GM21737 (cell line): ENCODE results near the gene IFT20.
A peak's percentile ranks its signal among the peaks of the same experiment; 100 is the strongest.
"Not testable (repeated sequence)": the region's sequence is repeated elsewhere in the genome, so short reads cannot be mapped to it uniquely, and the experiment has no call there.

Experiments used
- ATAC-seq: cut with Tn5 transposase; IDR thresholded peaks from one replicate; pipeline ENCODE4 v1.9.1; 2021; ENCODE audit warnings: mild to moderate bottlenecking, moderate library complexity; ENCODE audit not compliant: unreplicated experiment

The IFT20 gene

DNA sequence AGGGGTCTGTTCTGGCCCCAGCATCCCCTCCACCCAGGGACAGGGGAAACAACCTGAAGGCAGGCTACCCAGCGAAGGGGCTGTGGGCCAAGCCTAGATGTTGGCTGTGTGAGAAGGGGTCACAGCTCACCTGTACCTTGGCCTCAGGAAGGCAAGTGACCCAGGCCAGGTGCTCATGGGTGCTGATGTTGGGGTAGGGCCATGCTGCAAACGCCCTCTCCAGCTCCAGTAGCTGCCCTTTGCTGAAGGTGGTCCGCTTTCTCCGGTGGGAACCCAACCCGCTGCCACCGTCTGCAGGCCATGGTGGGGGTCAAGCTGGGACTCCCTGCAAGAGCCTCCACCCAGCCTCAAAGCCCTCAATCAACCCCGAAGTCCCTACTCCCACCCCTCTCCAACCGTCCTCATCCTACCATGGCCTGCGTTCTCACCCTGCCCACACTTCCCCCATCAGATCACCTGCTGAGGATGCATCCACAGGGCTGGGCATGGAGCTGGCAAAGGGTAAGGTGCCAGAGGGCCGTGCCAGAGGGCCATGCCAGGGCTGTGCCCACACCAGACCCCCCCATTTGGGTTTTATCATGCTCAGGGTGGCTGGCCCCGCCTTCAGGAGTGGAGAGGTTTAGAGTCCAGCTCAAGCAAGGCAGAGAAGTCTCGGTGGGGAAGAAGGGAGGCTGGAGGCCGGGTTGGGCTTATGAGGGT lies 29.5 kb upstream of the IFT20 start, which contains the start of gene SEBOX:
SEBOX (minus strand) TSS at position 535 of the 699 bp plus-strand sequence; CDS start at position 487, 48 bp downstream.
- no peak for ATAC-seq

DNA sequence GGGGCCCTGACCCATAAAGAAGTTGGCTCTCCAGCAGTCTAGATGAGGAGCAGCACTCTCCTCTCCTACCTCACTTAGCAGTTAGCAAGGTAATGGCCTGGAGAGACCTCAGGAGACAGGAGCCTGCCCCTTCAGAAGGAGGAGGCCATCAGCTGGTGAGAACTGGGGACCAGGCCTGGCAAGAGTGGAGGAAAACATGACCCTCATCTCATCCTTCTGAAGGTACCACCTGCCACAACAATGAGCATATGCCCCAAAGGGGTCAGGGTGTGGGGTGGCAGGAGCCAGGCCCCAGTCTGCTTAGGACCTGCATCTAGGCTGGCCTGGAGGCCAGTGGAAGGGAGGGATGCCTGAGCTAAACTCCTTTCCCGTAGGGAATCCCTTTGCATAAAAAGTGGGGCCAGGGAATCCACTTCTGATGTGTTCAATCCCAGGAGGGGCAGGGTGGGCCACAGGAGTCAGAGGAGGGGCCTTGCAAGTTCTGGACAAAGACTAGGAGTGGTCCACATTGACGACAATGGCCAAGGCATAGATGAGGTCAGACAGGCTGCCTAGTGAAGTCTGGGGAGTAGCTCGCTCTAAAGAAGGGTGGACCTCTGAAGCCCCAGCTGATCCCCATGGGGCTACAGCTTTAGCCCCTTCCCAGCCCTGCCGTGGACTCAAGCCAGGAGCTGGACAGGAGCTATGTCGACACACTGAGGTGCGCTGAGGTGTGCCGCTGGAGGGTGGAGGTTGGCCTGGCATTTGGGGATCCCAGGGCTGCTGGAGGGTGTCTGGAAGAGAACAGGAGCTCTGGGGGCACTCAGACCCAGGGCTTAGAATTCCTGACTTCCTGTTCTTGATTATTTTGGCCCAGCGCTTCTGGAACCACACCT lies 28.7 kb upstream of the IFT20 start:
- ATAC-seq: no peak

DNA sequence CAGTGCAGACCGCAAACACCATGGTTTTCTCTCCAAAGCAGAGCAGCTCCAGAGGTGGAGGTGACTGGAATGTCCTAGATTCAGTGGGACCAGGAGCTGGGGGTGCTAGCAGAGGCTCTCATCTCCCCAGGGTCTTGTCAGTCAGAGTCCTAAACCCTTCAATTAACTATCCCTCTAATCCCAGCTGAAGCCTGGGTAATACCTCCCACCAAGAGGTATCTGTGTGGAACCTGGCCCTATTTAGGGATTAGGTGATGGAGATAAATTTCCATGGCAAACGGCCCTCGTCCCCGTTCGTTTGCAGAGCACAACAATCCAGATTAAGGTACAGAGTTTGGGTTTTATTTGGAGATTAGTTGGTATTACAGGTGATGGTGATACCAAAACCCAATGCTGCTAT lies 27.9 kb upstream of the IFT20 start:
- no peak for ATAC-seq

DNA sequence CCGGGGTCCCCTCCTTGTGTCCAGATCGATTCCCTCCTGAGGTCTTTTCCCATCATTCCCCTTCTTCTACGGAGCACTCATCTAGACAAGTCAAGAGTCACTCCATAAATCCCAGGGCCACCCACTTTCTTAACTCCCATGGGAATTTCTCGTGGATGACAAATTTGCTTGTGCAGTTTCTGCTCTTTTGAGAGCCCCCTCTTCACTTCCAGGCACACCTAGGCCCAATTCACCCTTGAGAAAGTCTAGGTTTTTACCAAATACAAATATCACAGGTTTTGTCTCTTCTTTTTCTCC lies 22.6 kb upstream of the IFT20 start:
- ATAC-seq: no peak

DNA sequence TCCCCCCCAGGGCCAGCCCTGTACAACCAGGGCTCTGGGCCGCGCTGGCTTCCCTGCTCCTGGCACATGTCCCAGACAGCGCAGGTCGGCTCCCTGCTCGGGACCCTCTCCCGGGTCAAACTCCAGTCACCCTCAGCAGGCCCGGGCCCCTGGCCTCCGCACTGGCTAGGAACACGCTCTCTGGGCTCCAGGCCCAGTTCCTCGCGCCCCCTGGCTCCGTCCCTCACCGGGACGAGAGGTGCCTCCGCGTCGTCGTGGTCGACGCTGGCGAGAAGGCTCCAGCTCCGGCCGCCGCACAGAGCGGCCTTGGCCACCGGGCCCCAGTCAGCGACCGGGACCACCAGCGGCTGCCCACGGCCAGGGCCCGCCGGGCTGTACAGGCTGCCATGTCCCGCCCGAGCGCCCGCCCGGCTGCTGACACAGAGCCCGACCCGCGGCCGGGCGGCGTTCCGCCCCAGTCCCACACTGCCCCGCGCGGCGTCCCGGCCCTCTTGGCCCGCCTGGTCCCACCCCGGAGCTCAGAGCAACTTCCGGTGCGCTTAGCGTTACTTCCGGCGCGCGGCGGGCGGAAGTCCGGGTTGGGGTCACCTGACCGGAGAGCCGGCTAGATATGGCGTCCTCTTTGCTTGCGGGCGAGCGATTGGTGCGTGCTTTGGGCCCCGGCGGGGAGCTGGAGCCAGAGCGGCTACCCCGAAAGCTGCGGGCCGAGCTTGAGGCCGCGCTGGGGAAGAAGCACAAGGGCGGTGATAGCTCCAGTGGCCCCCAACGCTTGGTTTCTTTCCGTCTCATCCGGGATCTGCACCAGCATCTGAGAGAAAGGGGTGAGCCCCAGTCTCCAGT lies 22.0 kb upstream of the IFT20 start, which contains the start of gene POLDIP2:
POLDIP2 (minus strand) TSS at position 467 of the 840 bp plus-strand sequence; CDS start at position 388, 79 bp downstream.
- ATAC-seq: peak; percentile 95

DNA sequence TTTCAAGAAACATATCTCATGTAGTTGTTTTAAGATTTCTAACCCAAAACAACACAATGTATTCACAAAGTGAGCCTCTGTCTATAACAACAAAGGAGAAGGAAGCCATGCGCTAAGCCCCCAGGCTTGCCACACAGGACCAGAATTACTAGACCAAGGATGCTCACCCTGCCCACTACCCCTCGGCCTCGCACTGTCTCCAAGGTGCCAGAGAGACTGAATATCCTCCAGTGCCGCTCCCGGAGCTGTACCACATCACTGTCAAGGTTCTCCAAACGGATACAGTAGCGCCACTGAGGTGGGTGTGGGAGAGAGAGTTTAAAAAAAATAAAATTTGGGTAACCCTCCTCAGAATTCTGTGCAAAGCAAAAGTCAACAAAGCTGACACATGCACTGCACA lies 15.0 kb upstream of the IFT20 start:
- ATAC-seq: no peak

DNA sequence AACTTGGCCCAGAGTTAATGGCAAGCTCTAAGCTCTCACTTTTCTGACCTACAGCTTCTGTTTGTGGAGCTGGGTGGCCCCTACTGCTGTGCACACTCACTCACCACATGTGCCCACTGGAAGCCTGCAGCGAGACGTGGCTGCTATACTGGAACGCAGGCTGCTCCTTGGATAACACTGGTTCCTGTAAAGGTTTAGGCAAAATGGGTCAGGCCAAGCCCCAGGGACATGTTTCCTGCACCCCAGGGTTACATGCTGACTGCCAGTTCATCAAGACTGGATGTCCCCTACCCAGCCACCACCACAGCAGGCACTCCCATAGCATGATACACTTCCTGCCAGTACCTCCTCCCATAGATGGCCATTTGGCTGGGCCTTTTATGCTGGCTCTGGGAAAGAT lies 13.7 kb upstream of the IFT20 start:
- no peak for ATAC-seq

DNA sequence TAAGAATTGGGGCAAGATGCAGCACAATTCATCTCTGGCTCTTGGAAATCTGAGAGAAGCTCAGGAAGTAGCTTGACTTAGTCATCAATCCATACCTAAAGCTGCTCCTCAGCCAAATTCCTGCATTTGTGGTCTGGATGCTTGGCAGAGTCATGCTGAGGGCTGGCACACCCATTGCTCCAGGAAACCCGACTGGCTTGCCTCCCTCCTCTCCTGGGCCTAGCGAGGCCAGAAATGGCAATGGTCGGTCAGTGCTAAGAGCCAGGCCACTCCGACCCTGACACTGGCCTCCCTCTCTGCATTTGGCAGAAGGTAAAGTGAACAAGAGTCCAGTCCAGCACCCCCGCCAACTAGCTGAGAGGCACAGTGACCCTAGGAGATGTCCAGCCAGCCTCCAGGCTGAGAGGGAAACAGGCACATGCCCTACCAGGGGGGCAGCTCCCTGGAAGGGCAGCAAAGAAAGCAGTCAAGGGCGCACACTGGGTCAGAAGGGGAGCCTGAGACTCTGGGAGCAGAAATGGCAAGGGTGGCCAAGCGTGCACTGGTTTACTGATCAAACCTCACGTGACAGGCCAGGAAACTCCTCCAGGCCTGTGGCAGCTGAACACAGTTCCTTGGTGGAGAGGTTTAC lies 12.1 kb upstream of the IFT20 start:
- ATAC-seq: no peak

DNA sequence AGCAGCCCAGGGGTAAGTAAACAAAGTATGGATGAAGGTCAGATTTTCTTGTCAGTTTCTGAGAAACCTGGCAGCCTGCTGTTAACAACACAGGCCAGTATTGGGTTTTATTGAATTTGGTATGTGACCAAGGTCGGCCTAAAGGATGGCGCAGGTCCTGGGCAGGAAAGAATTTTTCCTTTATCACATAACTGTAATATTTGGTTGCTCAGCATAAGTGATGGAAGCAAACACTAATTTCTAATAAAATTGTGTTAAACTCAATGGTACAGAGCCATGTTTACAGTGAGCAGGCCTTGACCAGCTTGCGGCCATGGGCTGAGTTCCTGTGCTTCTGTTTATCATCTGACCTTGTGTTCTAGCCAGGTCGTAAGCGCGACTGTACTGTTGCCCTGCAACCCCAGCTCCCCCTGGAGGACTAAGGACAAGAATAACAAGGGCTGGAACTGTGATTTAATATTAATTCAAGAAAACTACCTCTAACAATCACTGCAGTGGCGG lies 11.5 kb upstream of the IFT20 start:
- ATAC-seq: no peak

DNA sequence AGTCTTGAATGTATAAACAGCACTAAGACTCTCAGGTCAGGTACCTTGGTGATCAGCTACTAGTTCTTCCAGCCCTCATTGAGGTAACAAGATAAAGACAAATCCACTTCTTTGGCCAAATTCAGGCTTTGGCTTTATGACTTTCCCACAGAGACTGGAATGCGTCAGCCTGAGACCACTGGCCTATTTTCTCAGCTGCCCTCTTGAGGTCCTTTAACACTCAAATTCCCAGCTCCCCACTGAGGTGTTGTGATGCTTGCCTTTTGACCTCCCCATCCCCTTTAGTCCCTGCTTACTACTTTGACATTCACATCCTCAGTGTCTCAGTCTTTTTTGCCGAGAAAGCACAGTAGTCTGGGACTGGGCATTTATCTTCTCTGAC lies 10.9 kb upstream of the IFT20 start:
- ATAC-seq: no peak

DNA sequence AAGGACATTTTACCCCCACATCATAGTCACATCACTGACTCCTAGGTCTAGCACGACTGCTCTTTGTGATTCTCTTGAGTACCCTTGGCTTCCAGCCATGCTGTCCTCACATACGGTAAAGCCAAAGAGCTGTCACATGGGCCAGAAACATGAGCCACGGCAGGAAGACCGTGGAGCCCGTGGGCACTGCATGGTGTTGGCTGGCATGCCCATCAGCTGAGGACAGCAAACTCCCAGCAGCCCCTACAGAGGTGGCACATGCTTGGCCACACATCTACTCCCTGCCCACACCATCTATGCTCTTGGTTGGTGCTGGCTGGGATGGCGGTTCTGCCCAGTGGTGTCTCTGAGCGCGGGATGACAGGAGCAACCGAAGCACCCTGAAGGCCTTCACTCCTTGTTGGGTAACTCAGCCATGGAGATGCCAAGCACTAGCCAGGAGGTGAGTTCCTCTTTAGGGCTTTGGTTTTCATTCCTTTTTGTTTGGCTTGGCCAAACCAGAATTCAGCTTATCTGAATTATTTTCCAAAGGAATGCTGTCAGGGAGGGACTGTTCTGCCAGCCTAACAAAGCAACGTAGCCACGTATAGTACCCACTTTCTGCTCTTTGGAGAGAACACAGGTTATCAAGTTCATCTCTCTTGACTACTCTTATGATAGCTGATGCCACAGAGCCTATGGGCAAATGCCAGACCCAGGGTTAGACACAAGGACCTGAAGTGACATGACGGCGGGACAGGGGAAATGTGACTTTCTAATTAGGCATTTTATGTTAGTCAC lies 10.3 kb upstream of the IFT20 start:
- no peak for ATAC-seq

DNA sequence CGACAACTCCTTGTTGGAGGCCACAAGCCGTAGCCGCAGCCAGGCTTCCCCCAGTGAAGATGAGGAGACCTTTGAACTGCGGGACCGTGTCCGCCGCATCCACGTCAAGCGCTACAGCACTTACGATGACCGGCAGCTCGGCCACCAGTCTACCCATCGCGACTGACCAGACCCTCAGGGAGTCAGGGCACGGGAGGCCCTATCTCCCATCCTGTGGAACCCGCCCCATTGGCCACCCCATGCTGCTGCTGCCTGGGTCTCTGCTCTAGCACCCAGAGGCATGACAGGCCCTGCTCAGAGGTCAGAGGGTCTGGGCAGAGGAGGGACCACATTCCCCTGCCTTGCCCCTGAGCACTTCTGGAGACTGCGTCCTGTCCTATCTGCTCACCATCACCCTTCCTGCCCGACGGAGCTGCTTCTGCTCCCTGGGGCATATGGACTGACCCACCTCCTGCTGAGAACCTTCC lies 9.2 kb upstream of the IFT20 start:
- no peak for ATAC-seq

DNA sequence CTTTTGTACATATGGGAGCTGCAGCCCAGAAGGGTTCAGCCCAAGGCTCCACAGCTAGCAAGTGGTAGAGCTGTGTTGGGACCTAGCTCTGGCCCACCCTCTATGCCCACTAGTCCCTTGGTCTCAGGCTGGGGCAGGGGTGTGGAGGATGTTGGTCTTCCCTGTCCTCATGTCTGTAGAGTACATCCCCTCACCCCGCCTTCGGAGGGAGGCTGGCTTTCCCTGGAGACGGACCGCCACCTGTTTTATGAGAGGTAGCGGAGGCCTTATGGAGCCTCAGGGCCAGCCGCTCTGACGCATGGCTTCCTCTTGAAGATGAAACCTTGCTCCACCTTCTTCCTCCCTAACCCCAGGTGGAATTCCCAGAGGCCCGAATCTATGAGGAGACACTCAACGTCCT lies 8.7 kb upstream of the IFT20 start:
- no peak for ATAC-seq

DNA sequence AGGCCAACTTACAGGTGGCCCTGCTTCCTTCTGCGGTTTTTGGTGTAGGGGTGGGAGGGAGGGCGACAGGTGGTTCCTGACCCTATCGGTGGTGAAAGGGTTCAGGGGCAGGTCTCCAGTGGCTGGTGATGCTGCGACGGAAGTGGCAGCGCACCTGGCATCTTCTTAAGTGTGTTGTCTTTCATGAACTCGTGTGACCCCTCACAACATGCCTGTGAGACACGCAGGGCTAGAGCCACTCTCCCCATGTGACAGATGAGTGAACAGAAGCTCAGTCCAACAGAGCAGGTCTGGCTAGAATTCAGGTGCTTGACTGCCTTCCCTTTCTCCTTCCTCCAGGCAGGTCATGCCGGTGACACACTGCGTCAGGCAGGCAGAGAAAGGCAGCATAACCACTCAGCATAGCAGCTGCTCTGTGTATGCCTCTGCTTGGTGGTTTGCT lies 8.2 kb upstream of the IFT20 start:
- ATAC-seq: no peak

DNA sequence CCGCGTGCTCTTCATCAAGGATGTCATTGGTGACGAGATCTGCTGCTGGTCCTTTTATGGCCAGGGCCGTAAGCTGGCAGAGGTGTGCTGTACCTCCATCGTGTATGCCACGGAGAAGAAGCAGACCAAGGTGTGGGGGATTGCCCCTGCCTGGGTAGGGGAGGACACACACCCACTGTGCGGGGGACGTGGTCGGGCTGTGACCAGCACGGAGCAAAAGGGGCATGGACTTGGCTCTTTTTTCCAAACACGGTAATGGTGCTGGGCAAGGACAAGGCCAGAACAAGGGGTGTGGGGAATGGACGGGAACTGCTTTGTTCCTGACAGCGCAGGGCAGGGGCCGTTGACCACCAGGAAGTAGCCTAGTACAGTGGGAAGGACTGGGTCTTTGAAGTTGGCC lies 7.0 kb upstream of the IFT20 start:
- no peak for ATAC-seq

DNA sequence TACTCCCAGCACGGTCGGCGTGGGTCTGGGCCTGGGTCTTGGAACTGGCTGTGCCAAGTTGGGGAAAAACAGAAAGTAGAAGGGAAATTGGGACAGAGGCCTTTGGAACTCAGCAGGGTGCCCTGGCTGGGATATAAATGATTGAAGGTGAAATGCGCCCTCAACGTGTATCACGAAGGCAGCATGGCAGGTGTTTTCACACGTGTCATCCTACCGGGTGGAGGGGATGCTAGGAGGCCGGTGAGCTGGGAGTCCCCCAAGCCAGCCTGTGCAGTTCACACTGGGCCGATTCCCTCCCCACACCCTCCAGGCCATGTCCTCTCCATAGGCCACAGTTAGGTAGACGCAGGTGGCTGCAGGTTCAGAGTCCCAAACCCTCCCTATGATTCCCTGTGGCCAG lies 6.2 kb upstream of the IFT20 start:
- no peak for ATAC-seq

DNA sequence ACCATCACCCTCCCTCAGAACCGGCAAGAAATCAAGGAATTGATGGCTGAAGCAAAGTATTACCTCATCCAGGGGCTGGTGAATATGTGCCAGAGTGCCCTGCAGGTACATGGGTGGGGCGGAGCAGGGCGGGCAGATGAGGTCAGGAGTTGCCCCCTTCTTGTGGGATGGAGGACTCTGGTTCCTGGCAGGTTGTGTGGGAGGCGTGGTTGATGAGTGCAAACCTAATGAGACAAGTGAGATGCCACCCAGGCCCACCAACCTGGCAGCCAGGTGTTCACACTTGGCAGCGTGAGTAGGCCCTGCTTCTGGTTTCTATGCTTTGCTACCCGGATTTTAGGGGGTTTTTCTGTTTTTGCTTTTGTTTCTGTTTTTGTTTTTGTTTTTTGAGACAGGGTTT lies 5.1 kb upstream of the IFT20 start:
- no peak for ATAC-seq

DNA sequence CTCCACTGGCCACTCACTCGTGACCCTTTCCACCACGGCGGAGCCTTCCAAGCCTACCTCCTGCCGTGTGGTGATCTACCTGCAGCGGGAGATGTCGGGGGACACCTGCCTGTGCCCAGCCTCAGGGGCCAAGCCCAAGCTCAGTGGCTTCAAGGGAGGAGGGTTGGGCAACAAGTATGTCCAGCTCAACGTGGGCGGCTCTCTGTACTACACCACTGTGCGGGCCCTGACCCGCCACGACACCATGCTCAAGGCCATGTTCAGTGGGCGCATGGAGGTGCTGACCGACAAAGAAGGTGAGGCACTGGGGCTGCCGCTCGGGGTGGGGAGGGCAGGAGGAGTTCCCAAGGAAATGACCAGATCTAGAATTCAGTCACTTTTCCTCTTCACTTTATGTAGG lies 4.2 kb upstream of the IFT20 start:
- ATAC-seq: no peak

DNA sequence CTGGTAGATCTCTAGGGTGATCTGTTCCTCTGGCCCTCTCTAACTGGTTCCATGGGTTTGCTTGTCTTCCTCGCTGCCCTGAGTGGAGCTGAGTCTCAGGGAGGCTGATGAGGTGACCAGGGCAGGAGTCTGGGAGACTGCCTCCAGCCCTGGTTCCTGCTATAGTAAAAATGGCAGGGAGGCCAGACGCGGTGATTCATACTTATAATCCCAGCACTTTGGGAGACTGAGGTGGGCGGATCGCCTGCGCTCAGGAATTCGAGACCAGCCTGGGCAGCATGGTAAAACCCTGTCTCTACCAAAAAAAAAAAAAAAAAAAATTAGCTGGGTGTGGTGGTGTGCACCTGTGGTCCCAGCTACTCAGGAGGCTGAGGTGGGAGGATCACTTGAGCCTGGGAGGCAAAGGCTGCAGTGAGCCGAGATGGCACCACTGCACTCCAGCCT lies 3.5 kb upstream of the IFT20 start:
- ATAC-seq: not testable (repeated sequence)
